ENCODE measurements around the gene BTLA. TPM values are rescaled to one million over a fixed set of nuclear protein-coding genes. Genes with fewer than 3 reads are reported as not detected.

The BTLA gene
- total and polyA plus RNA-seq, 2 of the 8 experiments (the other 6 are each of a cell fraction or from before 2014, with no cell fraction given), result not detected

DNA sequence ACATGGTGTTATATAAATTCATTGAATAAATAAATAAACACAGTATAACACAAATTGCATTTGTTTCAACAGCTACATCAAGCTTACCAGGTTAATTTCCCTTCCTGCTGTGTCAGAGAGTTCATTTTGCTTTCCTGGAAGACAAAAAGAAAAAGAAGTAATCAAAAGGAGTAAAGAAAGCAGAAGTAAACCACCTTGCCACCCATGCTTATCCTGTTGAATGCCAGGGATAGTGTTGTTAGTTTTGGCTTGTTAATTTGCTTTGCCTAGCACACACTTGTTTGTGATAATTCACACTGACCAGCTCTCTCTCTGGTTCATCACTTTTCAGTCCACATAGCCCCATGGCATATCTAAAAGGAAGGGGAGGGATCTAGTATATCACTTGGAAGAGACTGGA is 29.6 kb downstream of the BTLA start:
- Histone ChIP-seq H3K79me2 (ENCODE audit: control insufficient read depth in 1 of 2, insufficient read depth in 2 of 2, low read length in 2 of 2) (no peaks in the 10 kb centered on the region), H2BK120ac (replicated peaks; ENCODE audit: low read depth, low read length) (no peak overlapping the region), H3K14ac (ENCODE audit: insufficient read length) (no peak overlapping the region), H4K8ac (ENCODE audit: extremely low read depth, insufficient read depth, low read length) (no peak overlapping the region), H3K36me3 (ENCODE audit: control insufficient read depth in 2 of 4, insufficient read depth in 4 of 4, low read length in 3 of 4) (no peaks in the 10 kb centered on the region), H3K4me1 (replicated peaks in 1 of 4; ENCODE audit: control insufficient read depth in 3 of 4, insufficient read depth in 4 of 4, low read length in 3 of 4) (peaks cover 0 to 3% (median 0%) of the 10 kb centered on the region in 4 experiments; a peak in 1 of 7 replicates), H2BK20ac (ENCODE audit: low read length) (no peak overlapping the region), H3K4me3 (ENCODE audit: extremely low read depth in 1 of 4, insufficient read depth in 2 of 4, low read depth in 3 of 4, low read length in 4 of 4) (no peak overlapping the region), H4K20me1 (replicated peaks in 1 of 2; ENCODE audit: control insufficient read depth in 1 of 2, insufficient read depth in 2 of 2, low read length in 2 of 2) (no peaks in the 10 kb centered on the region), H3K79me1 (ENCODE audit: low read depth, low read length) (no peaks in the 10 kb centered on the region), H3K9me3 (ENCODE audit: insufficient read depth in 2 of 2, low read depth in 1 of 2, low read length in 1 of 2) (no peaks in the 10 kb centered on the region), H3K9ac (replicated peaks in 1 of 4; ENCODE audit: extremely low read depth in 1 of 4, low read depth in 3 of 4, low read length in 3 of 4) (no peak overlapping the region), H3K4me2 (ENCODE audit: insufficient read depth in 1 of 2, low read depth in 2 of 2, low read length in 2 of 2) (no peak overlapping the region), H3K27ac (ENCODE audit: low read depth, low read length) (no peak overlapping the region), H4K5ac (ENCODE audit: insufficient read length, low read depth, low read length) (no peak overlapping the region), H4K91ac (replicated peaks; ENCODE audit: insufficient read length, low read length) (no peak overlapping the region), H3K18ac (ENCODE audit: extremely low read depth, low read length) (no peak overlapping the region), H2AK5ac (ENCODE audit: low read depth, low read length) (no peak overlapping the region), H2AFZ (ENCODE audit: low read length) (no peak overlapping the region), H3K23me2 (ENCODE audit: low read depth, low read length) (no peaks in the 10 kb centered on the region; the same call in 1 of the 2 replicates), H3K56ac (replicated peaks; ENCODE audit: insufficient read length, low read depth, low read length) (no peak overlapping the region), H2BK5ac (ENCODE audit: low read depth, low read length) (no peak overlapping the region), H3K27me3 (replicated peaks in 1 of 4; ENCODE audit: control insufficient read depth in 3 of 4, extremely low read depth in 1 of 4, insufficient read depth in 3 of 4, low read length in 3 of 4) (no peaks in the 10 kb centered on the region), H2BK12ac (ENCODE audit: low read depth, low read length) (no peak overlapping the region), H3K23ac (ENCODE audit: insufficient read length) (no peak overlapping the region), H3K4ac (replicated peaks; ENCODE audit: insufficient read length, low read depth, low read length) (no peak overlapping the region), H2BK15ac (ENCODE audit: low read length) (no peak overlapping the region)
- ChIA-PET POLR2A (ENCODE audit: partially characterized antibody) (interaction anchor here (0.6 to 2.1 kb wide), 2 partner anchors 64 to 166 kb away, joined by 4 read pairs; no protein-coding TSS in a partner anchor), CTCF (ENCODE audit: partially characterized antibody) (interaction anchor here (0.6 kb wide), 1 partner anchor 65 kb away, joined by 3 read pairs; no protein-coding TSS in a partner anchor)
- DNase-seq (ENCODE audit: low read depth in 1 of 2, low spot score in 2 of 2) (no peak), FAIRE-seq (no peak)
- TF ChIP-seq GTF2F1 (IDR thresholded peaks at IDR 0.05; ENCODE audit: borderline replicate concordance, low read depth, low read length) (no peak), PHF8 (conservative IDR thresholded peaks at IDR 0.05; ENCODE audit: low read depth, low read length) (no peak)
- TF ChIP-seq, protein P1, sequence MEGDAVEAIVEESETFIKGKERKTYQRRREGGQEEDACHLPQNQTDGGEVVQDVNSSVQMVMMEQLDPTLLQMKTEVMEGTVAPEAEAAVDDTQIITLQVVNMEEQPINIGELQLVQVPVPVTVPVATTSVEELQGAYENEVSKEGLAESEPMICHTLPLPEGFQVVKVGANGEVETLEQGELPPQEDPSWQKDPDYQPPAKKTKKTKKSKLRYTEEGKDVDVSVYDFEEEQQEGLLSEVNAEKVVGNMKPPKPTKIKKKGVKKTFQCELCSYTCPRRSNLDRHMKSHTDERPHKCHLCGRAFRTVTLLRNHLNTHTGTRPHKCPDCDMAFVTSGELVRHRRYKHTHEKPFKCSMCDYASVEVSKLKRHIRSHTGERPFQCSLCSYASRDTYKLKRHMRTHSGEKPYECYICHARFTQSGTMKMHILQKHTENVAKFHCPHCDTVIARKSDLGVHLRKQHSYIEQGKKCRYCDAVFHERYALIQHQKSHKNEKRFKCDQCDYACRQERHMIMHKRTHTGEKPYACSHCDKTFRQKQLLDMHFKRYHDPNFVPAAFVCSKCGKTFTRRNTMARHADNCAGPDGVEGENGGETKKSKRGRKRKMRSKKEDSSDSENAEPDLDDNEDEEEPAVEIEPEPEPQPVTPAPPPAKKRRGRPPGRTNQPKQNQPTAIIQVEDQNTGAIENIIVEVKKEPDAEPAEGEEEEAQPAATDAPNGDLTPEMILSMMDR (IDR thresholded peaks at IDR 0.05; ENCODE audit: control extremely low read depth in 1 of 3, insufficient read depth in 1 of 3, low read depth in 1 of 3, low read length in 3 of 3), result no peak

Data from H1 (cell line).